Measurements from ENCODE around the gene TBCD. TPM values are rescaled to one million over a fixed set of nuclear protein-coding genes. Genes with fewer than 3 reads are reported as not detected.
A peak's percentile ranks its signal among the peaks of the same experiment; 100 is the strongest.

TBCD gene
- total and polyA plus RNA-seq, 9 of the 15 experiments (the other 6 are each of a cell fraction or from before 2014, with no cell fraction given), result 8.9 to 98.5 (median 28.0) TPM

GRCh38 chr17:82737967-82738877, 13.6 kb upstream of the TBCD start (continued):
- TF ChIP-seq THAP12 (CRISPR knock-in tag; IDR thresholded peaks at IDR 0.05), result no peak
- no peak for TF ChIP-seq NR2C2 (CRISPR knock-in tag; IDR thresholded peaks at IDR 0.05)
- TF ChIP-seq NR2C2 (tag; IDR thresholded peaks at IDR 0.05), result 0 out of 2 replicates have a peak, but pooled peaks have one; percentile 20
- TF ChIP-seq, protein P1, sequence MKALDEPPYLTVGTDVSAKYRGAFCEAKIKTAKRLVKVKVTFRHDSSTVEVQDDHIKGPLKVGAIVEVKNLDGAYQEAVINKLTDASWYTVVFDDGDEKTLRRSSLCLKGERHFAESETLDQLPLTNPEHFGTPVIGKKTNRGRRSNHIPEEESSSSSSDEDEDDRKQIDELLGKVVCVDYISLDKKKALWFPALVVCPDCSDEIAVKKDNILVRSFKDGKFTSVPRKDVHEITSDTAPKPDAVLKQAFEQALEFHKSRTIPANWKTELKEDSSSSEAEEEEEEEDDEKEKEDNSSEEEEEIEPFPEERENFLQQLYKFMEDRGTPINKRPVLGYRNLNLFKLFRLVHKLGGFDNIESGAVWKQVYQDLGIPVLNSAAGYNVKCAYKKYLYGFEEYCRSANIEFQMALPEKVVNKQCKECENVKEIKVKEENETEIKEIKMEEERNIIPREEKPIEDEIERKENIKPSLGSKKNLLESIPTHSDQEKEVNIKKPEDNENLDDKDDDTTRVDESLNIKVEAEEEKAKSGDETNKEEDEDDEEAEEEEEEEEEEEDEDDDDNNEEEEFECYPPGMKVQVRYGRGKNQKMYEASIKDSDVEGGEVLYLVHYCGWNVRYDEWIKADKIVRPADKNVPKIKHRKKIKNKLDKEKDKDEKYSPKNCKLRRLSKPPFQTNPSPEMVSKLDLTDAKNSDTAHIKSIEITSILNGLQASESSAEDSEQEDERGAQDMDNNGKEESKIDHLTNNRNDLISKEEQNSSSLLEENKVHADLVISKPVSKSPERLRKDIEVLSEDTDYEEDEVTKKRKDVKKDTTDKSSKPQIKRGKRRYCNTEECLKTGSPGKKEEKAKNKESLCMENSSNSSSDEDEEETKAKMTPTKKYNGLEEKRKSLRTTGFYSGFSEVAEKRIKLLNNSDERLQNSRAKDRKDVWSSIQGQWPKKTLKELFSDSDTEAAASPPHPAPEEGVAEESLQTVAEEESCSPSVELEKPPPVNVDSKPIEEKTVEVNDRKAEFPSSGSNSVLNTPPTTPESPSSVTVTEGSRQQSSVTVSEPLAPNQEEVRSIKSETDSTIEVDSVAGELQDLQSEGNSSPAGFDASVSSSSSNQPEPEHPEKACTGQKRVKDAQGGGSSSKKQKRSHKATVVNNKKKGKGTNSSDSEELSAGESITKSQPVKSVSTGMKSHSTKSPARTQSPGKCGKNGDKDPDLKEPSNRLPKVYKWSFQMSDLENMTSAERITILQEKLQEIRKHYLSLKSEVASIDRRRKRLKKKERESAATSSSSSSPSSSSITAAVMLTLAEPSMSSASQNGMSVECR (CRISPR knock-in tag; IDR thresholded peaks at IDR 0.05), result peak; percentile 88
- no peak for TF ChIP-seq ETV1 (tag; conservative IDR thresholded peaks at IDR 0.05; ENCODE audit: low read depth)
- TF ChIP-seq ZNF165 (CRISPR knock-in tag; IDR thresholded peaks at IDR 0.05; ENCODE audit: borderline replicate concordance), result no peak
- 0 out of 4 replicates have a peak, but pooled peaks of 1 of the 2 experiments have one; percentile 36 for TF ChIP-seq TBL1XR1 (IDR thresholded peaks at IDR 0.05; ENCODE audit: low read length in 2 of 2)
- peak; percentile 43; the same call in 1 of the 2 replicates for TF ChIP-seq NFIC (IDR thresholded peaks at IDR 0.05)
- peak; percentile 25; the same call in 1 of the 2 replicates for TF ChIP-seq JUND (IDR thresholded peaks at IDR 0.05; ENCODE audit: borderline replicate concordance, low read depth, low read length)
- TF ChIP-seq JUND (tag; IDR thresholded peaks at IDR 0.05; ENCODE audit: borderline replicate concordance, low read depth, low read length), result peak; percentile 16; the same call in 1 of the 3 replicates
- peak; percentile 33; the same call in 1 of the 2 replicates for TF ChIP-seq GATA2 (CRISPR knock-in tag; IDR thresholded peaks at IDR 0.05)
- TF ChIP-seq, protein P2, sequence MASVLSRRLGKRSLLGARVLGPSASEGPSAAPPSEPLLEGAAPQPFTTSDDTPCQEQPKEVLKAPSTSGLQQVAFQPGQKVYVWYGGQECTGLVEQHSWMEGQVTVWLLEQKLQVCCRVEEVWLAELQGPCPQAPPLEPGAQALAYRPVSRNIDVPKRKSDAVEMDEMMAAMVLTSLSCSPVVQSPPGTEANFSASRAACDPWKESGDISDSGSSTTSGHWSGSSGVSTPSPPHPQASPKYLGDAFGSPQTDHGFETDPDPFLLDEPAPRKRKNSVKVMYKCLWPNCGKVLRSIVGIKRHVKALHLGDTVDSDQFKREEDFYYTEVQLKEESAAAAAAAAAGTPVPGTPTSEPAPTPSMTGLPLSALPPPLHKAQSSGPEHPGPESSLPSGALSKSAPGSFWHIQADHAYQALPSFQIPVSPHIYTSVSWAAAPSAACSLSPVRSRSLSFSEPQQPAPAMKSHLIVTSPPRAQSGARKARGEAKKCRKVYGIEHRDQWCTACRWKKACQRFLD (CRISPR knock-in tag; IDR thresholded peaks at IDR 0.05), result 0 out of 2 replicates have a peak, but pooled peaks have one; percentile 11
- TF ChIP-seq TAL1 (IDR thresholded peaks at IDR 0.05), result peak; percentile 68
- peak; percentile 55 for TF ChIP-seq ARID1B (IDR thresholded peaks at IDR 0.05)
- TF ChIP-seq ZNF589 (CRISPR knock-in tag; IDR thresholded peaks at IDR 0.05; ENCODE audit: low read depth), result 0 out of 2 replicates have a peak, but pooled peaks have one; percentile 35
- 0 out of 2 replicates have a peak, but pooled peaks have one; percentile 19 for TF ChIP-seq PML (IDR thresholded peaks at IDR 0.05; ENCODE audit: low read length)
- 0 out of 4 replicates have a peak, but pooled peaks of 1 of the 2 experiments have one; percentile 3 for TF ChIP-seq RCOR1 (IDR thresholded peaks at IDR 0.05; ENCODE audit: borderline replicate concordance in 1 of 2, low read depth in 2 of 2, low read length in 2 of 2)
